Upper lobe of left lung (tissue), 6 donors: ENCODE data around the gene PDXP. TPM values are rescaled to one million over a fixed set of nuclear protein-coding genes. Genes with fewer than 3 reads are reported as not detected.

Experiments used
- ATAC-seq, 2 donors: fragments of 200-7000 bp; cut with Tn5 transposase; one replicate each; pipeline ENCODE4 v1.9.1; 2022; ENCODE audit warnings: mild to moderate bottlenecking in 2 of 2, moderate library complexity in 2 of 2; ENCODE audit not compliant: low FRiP score in 2 of 2
- DNase-seq, 2 donors: peaks; one replicate each; pipeline ENCODE4 v3.0.0-alpha.2; 2019 to 2020
- H3K27ac ChIP-seq, 4 donors: fragments of 200-600 bp; sonication (generic); one replicate each; pipeline ENCODE4 v1.5.1; 2016 to 2019
- H3K27me3 ChIP-seq, 4 donors: fragments of 200-600 bp; sonication (generic); one replicate each; pipeline ENCODE4 v1.5.1; 2017 to 2019
- H3K36me3 ChIP-seq, 4 donors: fragments of 200-600 bp; sonication (generic); one replicate each; pipeline ENCODE4 v1.5.1; 2016 to 2019
- H3K4me1 ChIP-seq, 4 donors: fragments of 200-600 bp; sonication (generic); one replicate each; pipeline ENCODE4 v1.5.1; 2018 to 2019
- H3K4me3 ChIP-seq, 4 donors: fragments of 200-600 bp; sonication (generic); one replicate each; pipeline ENCODE4 v1.5.1; 2017 to 2019; ENCODE audit warnings: mild to moderate bottlenecking in 2 of 4, moderate library complexity in 1 of 4
- H3K9me3 ChIP-seq, 4 donors: fragments of 200-600 bp; sonication (generic); one replicate each; pipeline ENCODE4 v1.5.1; 2018 to 2019
- EP300 ChIP-seq, 4 donors: sonication (generic); formaldehyde crosslinking; IDR thresholded peaks; one replicate each; pipeline ENCODE4 v1.5.1; 2017; ENCODE audit warnings: antibody characterized with exemption in 4 of 4, control low read depth in 2 of 4
- POLR2A ChIP-seq, 4 donors: fragments of 450-650 bp; IDR thresholded peaks; one replicate each; pipeline ENCODE4 v1.5.1; 2016 to 2017; ENCODE audit warnings: antibody characterized with exemption in 4 of 4, mild to moderate bottlenecking in 2 of 4
- POLR2AphosphoS5 ChIP-seq, 2 donors: sonication (generic); formaldehyde crosslinking; IDR thresholded peaks; one replicate each; pipeline ENCODE4 v1.5.1; 2017; ENCODE audit warnings: antibody characterized with exemption in 2 of 2
- WGBS, 2 donors: methylation state at CpG; one replicate each; pipeline ENCODE4 v1.1.5; 2017 to 2018; 5-methylcytosine and 5-hydroxymethylcytosine counted together
- total RNA-seq, 6 donors: library from RNA; depleted of rRNA in 4 of 6; stranded (reverse); fragments of >200 nt in 4 of 6; gene quantifications; one replicate each; pipeline versions ENCODE4 v1.1.0 to v1.2.1, GENCODE V29; 2016 to 2021
- TF ChIP-seq, protein P1 (sequence below), 6 experiments: fragments of 450-650 bp in 4 of 6; fragments of 200-600 bp in 2 of 6; sonication (generic) in 2 of 6; IDR thresholded peaks; one replicate each; pipeline ENCODE4 v1.5.1; 2016 to 2019; ENCODE audit warnings: antibody characterized with exemption in 6 of 6
- donor health status: DM: no; HTN: no; CAD: no; lungs with moderate emphysema.
- donor health status: DM: no; HTN: yes; CAD: no; lungs with severe emphysema.

Gene PDXP
- total RNA-seq, 6 donors from 2014 or later = 2.1 to 11.1 (median 8.7) TPM

DNA sequence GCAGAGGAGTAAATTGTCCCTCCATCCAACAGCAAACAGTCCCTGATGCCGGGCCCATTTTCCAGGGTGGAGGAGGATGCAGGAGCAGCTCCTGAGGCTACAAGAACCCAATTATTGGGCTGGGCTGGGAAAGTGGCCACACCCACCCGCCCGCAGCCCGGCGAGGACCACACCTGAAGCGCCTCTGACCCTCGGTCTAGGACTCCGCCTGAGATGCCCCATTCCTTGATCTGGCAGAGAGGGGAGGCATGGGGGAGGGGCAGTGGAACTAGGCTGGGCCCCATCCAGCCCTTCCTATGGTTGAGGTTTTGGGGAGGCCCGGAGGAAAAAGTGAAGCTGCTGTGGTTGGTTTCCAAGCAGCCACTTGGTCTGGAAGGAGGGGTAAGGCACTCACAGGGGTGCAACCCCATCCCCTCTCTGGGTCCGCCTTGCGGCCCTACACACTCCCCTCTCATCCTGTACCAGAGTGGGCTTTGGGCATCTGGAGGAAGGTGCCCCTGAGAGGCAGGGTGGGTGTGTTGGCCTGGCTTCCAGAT, 14.5 kb downstream of the PDXP start:
- ATAC-seq (no peak), DNase-seq (no peak)
- WGBS, 2 donors = 69 to 78% methylated on average over 3 to 10 of the region's 11 CpGs
- Histone ChIP-seq H3K27ac (peak overlapping the region in 2 of 4 donors; percentile 34 to 95), H3K36me3 (peaks cover 0 to 4% (median 0%) of the 10 kb centered on the region in 4 donors), H3K9me3 (no peaks in the 10 kb centered on the region), H3K4me1 (peaks cover 34 to 48% (median 40%) of the 10 kb centered on the region in 4 donors), H3K27me3 (no peaks in the 10 kb centered on the region), H3K4me3 (no peak overlapping the region)
- no peak for TF ChIP-seq POLR2AphosphoS5 (IDR thresholded peaks at IDR 0.05)
- TF ChIP-seq, protein P1, sequence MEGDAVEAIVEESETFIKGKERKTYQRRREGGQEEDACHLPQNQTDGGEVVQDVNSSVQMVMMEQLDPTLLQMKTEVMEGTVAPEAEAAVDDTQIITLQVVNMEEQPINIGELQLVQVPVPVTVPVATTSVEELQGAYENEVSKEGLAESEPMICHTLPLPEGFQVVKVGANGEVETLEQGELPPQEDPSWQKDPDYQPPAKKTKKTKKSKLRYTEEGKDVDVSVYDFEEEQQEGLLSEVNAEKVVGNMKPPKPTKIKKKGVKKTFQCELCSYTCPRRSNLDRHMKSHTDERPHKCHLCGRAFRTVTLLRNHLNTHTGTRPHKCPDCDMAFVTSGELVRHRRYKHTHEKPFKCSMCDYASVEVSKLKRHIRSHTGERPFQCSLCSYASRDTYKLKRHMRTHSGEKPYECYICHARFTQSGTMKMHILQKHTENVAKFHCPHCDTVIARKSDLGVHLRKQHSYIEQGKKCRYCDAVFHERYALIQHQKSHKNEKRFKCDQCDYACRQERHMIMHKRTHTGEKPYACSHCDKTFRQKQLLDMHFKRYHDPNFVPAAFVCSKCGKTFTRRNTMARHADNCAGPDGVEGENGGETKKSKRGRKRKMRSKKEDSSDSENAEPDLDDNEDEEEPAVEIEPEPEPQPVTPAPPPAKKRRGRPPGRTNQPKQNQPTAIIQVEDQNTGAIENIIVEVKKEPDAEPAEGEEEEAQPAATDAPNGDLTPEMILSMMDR (IDR thresholded peaks at IDR 0.05) = no peak
- no peak for TF ChIP-seq EP300 (IDR thresholded peaks at IDR 0.05)
- no peak for TF ChIP-seq POLR2A (IDR thresholded peaks at IDR 0.05)

DNA sequence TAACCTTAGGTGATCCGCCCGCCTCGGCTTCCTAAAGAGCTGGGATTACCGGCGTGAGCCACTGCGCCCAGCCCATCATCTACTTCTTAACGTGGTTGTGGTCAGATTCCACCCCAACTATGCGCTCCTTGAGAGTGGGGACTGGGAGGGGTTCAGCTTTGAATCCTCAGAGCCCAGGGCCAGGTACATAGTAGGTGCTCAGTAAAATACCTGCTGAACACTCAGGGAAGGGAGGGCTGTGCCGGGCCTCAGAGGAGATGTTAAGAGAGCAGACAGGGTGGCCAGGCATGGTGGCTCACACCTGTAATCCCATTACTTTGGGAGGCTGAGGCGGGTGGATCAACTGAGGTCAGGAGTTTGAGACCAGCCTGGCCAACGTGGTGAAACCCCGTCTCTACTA, 15.7 kb downstream of the PDXP start:
- Histone ChIP-seq H3K9me3 (no peaks in the 10 kb centered on the region), H3K36me3 (peaks cover 0 to 15% (median 5%) of the 10 kb centered on the region in 4 donors), H3K4me1 (peaks cover 38 to 54% (median 45%) of the 10 kb centered on the region in 4 donors), H3K27me3 (no peaks in the 10 kb centered on the region), H3K27ac (peak overlapping the region; percentile 87 to 97 (median 94)), H3K4me3 (no peak overlapping the region)
- no peak for ATAC-seq
- no peak for DNase-seq
- TF ChIP-seq POLR2AphosphoS5 (IDR thresholded peaks at IDR 0.05) (no peak), POLR2A (IDR thresholded peaks at IDR 0.05) (no peak), EP300 (IDR thresholded peaks at IDR 0.05) (no peak)
- TF ChIP-seq, protein P1 (IDR thresholded peaks at IDR 0.05) = no peak
- 83 to 90% methylated on average over 12 of the region's 12 CpGs for whole genome bisulfite sequencing, 2 donors

DNA sequence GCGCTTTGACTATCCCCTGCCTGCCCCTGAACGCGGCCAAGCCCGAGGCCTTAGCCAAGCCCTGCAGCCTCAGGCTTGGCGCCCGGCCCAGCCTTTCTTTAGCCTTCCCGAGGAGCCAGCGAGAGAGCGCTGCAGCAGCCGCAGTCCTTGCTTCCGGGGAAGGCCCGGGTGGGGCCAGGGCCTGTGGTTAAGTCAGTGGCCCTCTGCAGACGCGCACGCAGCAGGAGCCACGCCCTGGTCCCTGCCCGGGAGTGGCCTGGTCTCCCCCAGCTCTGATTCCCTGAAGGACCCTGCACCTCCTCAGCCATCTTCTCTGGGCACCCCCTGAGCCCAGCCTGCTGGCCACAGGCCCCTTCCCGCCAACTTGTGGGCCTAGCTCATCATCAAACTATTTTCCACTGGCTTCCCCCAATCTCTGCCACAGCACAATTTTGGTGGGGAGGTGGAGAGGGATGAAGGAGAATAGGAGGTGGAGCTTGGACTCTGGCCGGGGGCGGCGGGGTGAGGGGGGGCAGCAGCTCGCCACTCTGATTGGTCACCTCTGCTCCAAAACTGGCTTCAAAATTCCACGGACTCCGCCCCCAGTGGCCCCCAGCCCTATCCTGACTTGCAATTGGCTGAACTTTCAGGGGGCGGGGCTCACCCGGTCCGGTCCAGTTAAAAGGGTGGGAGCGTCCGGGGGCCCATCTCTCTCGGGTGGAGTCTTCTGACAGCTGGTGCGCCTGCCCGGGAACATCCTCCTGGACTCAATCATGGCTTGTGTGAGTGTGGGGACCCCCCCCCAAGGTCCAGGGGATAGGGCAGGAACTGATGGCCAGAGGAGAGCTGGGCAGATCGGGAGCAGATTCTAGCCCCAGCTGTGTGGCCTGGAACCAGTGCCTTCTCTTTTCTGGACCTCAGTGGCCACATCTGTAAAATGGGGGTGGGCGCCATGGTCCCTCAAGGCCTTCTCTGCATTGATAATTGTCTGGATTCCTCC, 16.7 kb downstream of the PDXP start, which contains the start of gene LGALS1:
TSS of gene LGALS1 (plus strand) at position 686 of the 979 bp plus-strand sequence. CDS start at position 753, 67 bp downstream.
- H3K4me3 ChIP-seq = peak within 1 kb of the TSS; percentile 50 to 66 (median 57)
- no peaks in the 10 kb centered on the region for H3K27me3 ChIP-seq
- ATAC-seq (peak; percentile 86 to 91), DNase-seq (peak; percentile 94 to 97)
- H3K36me3 ChIP-seq = peaks cover 0 to 24% (median 13%) of the 10 kb centered on the region in 4 donors
- WGBS, 2 donors = 10 to 12% methylated on average over 16 to 32 of the region's 34 CpGs
- peaks cover 38 to 54% (median 45%) of the 10 kb centered on the region in 4 donors for H3K4me1 ChIP-seq
- H3K9me3 ChIP-seq = no peaks in the 10 kb centered on the region
- TF ChIP-seq, protein P1 (IDR thresholded peaks at IDR 0.05) = peak in 2 of 6 experiments; percentile 25 to 37
- TF ChIP-seq POLR2A (IDR thresholded peaks at IDR 0.05) = peak in 3 of 4 donors; percentile 30 to 52 (median 45)
- TF ChIP-seq EP300 (IDR thresholded peaks at IDR 0.05) = peak in 1 of 4 donors; percentile 57
- TF ChIP-seq POLR2AphosphoS5 (IDR thresholded peaks at IDR 0.05) = peak; percentile 69 to 72
- peak within 1 kb of the TSS; percentile 87 to 97 (median 94) for H3K27ac ChIP-seq

DNA sequence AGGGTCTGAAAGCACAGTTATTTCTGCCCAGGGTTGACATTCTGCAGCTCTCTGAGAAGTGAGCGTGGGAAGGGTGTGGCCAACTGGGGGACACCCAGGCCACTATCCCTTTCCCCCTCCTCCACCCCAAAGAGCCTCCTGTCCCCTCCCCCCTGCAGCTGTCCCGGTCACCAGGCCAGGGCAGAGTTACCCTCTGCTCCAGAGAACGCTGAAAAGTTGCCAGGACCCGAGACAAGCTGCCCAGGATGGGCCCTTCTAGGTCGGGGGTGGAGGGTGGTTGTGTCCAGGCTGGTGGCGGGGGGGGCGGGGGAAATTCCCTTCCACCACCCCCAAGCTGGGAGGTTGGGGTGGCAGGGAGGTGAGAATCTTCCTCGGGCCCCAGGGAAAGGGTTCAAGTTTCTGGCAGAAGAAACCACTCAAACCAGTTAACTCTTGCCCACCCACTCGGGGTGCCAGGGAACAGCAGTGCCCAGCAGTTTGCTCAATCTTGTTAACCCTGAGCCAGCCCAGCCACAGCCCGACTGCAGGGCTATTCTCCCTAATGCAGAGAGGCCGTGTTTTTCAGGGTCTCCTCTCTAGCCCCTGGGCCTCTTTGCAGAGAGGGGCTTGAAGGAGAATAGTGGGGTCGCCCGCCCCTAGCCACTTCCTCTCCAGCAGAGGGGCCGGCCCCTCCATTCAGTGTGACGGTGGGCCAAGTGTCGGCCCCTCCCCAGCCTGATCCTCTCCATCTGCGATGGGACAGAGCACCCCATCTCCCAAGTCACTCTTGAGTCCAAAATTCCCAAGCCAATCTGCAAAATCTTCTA, 17.6 kb downstream of the PDXP start:
- H3K27ac ChIP-seq = peak overlapping the region; percentile 87 to 97 (median 94)
- no peaks in the 10 kb centered on the region for H3K27me3 ChIP-seq
- 14 to 19% methylated on average over 11 to 17 of the region's 17 CpGs for WGBS, 2 donors
- DNase-seq (peak in 1 of 2 donors; percentile 45), ATAC-seq (peak in 1 of 2 donors; percentile 0)
- H3K4me3 ChIP-seq = peak overlapping the region; percentile 50 to 66 (median 57)
- peaks cover 0 to 24% (median 13%) of the 10 kb centered on the region in 4 donors for H3K36me3 ChIP-seq
- H3K4me1 ChIP-seq = peaks cover 39 to 54% (median 47%) of the 10 kb centered on the region in 4 donors
- no peak for TF ChIP-seq POLR2AphosphoS5 (IDR thresholded peaks at IDR 0.05)
- TF ChIP-seq, protein P1 (IDR thresholded peaks at IDR 0.05) = no peak
- TF ChIP-seq EP300 (IDR thresholded peaks at IDR 0.05) = no peak
- no peak for TF ChIP-seq POLR2A (IDR thresholded peaks at IDR 0.05)
- H3K9me3 ChIP-seq = no peaks in the 10 kb centered on the region
